ENCODE data around the gene ZCCHC7. TPM values are rescaled to one million over a fixed set of nuclear protein-coding genes. Genes with fewer than 3 reads are reported as not detected.

Gene ZCCHC7
- total and polyA plus RNA-seq, 2 experiments from 2014 or later, result 29.8 to 38.8 TPM

DNA sequence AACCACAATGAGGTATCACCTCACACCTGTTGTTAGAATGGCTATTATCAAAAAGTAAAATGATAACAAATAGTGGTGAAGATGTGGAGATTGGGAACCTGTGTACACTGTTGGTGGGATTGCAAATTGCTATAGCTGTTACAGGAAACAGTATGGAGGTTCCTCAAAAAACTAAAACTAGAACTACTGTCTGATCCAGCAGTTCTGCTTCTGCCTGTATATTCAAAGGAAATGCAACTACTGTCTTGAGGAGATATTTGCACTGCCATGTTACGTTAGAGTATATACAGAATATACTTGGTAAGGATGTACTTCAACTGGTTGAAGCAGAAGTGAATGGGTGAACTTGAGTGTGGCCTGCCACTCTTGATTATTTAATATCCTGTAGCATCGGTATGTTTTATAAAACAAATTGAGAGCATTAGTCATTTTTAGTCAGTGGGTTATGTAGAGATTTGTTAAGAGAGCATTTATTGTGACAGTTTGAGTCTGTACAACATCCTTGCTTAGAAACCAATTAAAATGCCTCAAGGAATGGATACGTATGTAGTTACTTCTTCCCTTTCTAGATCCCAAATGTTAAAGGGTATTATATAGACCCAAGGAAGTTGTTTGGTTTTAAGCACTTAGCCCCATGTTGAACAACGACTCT lies 37.5 kb downstream of the ZCCHC7 start:
- Histone ChIP-seq H3K27ac (ENCODE audit: low read depth) (no peak overlapping the region), H3K27me3 (ENCODE audit: insufficient read depth) (no peaks in the 10 kb centered on the region), H2AFZ (no peak overlapping the region), H3F3A (replicated peaks; ENCODE audit: low read depth) (no peaks in the 10 kb centered on the region), H3K9me2 (ENCODE audit: insufficient read depth) (no peaks in the 10 kb centered on the region), H3K4me1 (ENCODE audit: insufficient read depth) (peaks cover 5% of the 10 kb centered on the region; the same call in 1 of the 2 replicates), H3K36me3 (ENCODE audit: insufficient read depth) (no peaks in the 10 kb centered on the region), H3K4me2 (no peak overlapping the region), H4K20me1 (replicated peaks; ENCODE audit: insufficient read depth) (no peaks in the 10 kb centered on the region; the same call in 1 of the 2 replicates), H3K79me2 (replicated peaks; ENCODE audit: insufficient read depth) (peaks cover 27% of the 10 kb centered on the region), H3K4me3 (no peak overlapping the region)
- DNase-seq (ENCODE audit: low spot score) (no peak), ATAC-seq (no peak)
- TF ChIP-seq EZH2 (IDR thresholded peaks at IDR 0.05; ENCODE audit: low read depth, unreplicated experiment), result no peak
- TF ChIP-seq, protein P1, sequence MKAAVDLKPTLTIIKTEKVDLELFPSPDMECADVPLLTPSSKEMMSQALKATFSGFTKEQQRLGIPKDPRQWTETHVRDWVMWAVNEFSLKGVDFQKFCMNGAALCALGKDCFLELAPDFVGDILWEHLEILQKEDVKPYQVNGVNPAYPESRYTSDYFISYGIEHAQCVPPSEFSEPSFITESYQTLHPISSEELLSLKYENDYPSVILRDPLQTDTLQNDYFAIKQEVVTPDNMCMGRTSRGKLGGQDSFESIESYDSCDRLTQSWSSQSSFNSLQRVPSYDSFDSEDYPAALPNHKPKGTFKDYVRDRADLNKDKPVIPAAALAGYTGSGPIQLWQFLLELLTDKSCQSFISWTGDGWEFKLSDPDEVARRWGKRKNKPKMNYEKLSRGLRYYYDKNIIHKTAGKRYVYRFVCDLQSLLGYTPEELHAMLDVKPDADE (IDR thresholded peaks at IDR 0.05), result no peak
- TF ChIP-seq STAT1 (IDR thresholded peaks at IDR 0.05; ENCODE audit: unreplicated experiment), result no peak
- no peak for TF ChIP-seq ZNF331 (CRISPR knock-in tag; IDR thresholded peaks at IDR 0.05; ENCODE audit: low read depth)
- TF ChIP-seq NANOG (IDR thresholded peaks at IDR 0.05; ENCODE audit: borderline replicate concordance), result no peak
- no peak for TF ChIP-seq EZH2phosphoT487 (IDR thresholded peaks at IDR 0.05; ENCODE audit: unreplicated experiment)
- TF ChIP-seq ZNF114 (CRISPR knock-in tag; IDR thresholded peaks at IDR 0.05), result no peak
- TF ChIP-seq, protein P2, sequence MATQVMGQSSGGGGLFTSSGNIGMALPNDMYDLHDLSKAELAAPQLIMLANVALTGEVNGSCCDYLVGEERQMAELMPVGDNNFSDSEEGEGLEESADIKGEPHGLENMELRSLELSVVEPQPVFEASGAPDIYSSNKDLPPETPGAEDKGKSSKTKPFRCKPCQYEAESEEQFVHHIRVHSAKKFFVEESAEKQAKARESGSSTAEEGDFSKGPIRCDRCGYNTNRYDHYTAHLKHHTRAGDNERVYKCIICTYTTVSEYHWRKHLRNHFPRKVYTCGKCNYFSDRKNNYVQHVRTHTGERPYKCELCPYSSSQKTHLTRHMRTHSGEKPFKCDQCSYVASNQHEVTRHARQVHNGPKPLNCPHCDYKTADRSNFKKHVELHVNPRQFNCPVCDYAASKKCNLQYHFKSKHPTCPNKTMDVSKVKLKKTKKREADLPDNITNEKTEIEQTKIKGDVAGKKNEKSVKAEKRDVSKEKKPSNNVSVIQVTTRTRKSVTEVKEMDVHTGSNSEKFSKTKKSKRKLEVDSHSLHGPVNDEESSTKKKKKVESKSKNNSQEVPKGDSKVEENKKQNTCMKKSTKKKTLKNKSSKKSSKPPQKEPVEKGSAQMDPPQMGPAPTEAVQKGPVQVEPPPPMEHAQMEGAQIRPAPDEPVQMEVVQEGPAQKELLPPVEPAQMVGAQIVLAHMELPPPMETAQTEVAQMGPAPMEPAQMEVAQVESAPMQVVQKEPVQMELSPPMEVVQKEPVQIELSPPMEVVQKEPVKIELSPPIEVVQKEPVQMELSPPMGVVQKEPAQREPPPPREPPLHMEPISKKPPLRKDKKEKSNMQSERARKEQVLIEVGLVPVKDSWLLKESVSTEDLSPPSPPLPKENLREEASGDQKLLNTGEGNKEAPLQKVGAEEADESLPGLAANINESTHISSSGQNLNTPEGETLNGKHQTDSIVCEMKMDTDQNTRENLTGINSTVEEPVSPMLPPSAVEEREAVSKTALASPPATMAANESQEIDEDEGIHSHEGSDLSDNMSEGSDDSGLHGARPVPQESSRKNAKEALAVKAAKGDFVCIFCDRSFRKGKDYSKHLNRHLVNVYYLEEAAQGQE (IDR thresholded peaks at IDR 0.05; ENCODE audit: unreplicated experiment), result no peak
- TF ChIP-seq CREB1 (CRISPR knock-in tag; IDR thresholded peaks at IDR 0.05; ENCODE audit: low read depth), result no peak
- TF ChIP-seq, protein P3, sequence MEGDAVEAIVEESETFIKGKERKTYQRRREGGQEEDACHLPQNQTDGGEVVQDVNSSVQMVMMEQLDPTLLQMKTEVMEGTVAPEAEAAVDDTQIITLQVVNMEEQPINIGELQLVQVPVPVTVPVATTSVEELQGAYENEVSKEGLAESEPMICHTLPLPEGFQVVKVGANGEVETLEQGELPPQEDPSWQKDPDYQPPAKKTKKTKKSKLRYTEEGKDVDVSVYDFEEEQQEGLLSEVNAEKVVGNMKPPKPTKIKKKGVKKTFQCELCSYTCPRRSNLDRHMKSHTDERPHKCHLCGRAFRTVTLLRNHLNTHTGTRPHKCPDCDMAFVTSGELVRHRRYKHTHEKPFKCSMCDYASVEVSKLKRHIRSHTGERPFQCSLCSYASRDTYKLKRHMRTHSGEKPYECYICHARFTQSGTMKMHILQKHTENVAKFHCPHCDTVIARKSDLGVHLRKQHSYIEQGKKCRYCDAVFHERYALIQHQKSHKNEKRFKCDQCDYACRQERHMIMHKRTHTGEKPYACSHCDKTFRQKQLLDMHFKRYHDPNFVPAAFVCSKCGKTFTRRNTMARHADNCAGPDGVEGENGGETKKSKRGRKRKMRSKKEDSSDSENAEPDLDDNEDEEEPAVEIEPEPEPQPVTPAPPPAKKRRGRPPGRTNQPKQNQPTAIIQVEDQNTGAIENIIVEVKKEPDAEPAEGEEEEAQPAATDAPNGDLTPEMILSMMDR (conservative IDR thresholded peaks at IDR 0.05; ENCODE audit: low read depth in 2 of 2), result no peak
- TF ChIP-seq JUNB (IDR thresholded peaks at IDR 0.05; ENCODE audit: unreplicated experiment), result no peak
- TF ChIP-seq, protein P4, sequence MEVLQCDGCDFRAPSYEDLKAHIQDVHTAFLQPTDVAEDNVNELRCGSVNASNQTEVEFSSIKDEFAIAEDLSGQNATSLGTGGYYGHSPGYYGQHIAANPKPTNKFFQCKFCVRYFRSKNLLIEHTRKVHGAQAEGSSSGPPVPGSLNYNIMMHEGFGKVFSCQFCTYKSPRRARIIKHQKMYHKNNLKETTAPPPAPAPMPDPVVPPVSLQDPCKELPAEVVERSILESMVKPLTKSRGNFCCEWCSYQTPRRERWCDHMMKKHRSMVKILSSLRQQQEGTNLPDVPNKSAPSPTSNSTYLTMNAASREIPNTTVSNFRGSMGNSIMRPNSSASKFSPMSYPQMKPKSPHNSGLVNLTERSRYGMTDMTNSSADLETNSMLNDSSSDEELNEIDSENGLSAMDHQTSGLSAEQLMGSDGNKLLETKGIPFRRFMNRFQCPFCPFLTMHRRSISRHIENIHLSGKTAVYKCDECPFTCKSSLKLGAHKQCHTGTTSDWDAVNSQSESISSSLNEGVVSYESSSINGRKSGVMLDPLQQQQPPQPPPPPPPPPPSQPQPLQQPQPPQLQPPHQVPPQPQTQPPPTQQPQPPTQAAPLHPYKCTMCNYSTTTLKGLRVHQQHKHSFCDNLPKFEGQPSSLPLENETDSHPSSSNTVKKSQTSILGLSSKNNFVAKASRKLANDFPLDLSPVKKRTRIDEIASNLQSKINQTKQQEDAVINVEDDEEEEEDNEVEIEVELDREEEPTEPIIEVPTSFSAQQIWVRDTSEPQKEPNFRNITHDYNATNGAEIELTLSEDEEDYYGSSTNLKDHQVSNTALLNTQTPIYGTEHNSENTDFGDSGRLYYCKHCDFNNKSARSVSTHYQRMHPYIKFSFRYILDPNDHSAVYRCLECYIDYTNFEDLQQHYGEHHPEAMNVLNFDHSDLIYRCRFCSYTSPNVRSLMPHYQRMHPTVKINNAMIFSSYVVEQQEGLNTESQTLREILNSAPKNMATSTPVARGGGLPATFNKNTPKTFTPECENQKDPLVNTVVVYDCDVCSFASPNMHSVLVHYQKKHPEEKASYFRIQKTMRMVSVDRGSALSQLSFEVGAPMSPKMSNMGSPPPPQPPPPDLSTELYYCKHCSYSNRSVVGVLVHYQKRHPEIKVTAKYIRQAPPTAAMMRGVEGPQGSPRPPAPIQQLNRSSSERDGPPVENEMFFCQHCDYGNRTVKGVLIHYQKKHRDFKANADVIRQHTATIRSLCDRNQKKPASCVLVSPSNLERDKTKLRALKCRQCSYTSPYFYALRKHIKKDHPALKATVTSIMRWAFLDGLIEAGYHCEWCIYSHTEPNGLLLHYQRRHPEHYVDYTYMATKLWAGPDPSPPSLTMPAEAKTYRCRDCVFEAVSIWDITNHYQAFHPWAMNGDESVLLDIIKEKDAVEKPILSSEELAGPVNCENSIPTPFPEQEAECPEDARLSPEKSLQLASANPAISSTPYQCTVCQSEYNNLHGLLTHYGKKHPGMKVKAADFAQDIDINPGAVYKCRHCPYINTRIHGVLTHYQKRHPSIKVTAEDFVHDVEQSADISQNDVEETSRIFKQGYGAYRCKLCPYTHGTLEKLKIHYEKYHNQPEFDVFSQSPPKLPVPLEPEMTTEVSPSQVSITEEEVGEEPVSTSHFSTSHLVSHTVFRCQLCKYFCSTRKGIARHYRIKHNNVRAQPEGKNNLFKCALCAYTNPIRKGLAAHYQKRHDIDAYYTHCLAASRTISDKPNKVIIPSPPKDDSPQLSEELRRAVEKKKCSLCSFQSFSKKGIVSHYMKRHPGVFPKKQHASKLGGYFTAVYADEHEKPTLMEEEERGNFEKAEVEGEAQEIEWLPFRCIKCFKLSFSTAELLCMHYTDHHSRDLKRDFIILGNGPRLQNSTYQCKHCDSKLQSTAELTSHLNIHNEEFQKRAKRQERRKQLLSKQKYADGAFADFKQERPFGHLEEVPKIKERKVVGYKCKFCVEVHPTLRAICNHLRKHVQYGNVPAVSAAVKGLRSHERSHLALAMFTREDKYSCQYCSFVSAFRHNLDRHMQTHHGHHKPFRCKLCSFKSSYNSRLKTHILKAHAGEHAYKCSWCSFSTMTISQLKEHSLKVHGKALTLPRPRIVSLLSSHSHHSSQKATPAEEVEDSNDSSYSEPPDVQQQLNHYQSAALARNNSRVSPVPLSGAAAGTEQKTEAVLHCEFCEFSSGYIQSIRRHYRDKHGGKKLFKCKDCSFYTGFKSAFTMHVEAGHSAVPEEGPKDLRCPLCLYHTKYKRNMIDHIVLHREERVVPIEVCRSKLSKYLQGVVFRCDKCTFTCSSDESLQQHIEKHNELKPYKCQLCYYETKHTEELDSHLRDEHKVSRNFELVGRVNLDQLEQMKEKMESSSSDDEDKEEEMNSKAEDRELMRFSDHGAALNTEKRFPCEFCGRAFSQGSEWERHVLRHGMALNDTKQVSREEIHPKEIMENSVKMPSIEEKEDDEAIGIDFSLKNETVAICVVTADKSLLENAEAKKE (CRISPR knock-in tag; IDR thresholded peaks at IDR 0.05), result no peak
- TF ChIP-seq POLR2AphosphoS5 (IDR thresholded peaks at IDR 0.05; ENCODE audit: low read depth), result no peak
- Mint-ChIP-seq H3K27me3 (ENCODE audit: insufficient read depth, low read depth, poor library complexity) (no peaks in the 10 kb centered on the region), H3K36me3 (ENCODE audit: low read depth) (peaks cover 16% of the 10 kb centered on the region), H3K4me1 (peaks cover 8% of the 10 kb centered on the region), H3K27ac (no peak overlapping the region; the same call in 1 of the 2 replicates), H3K9me3 (no peaks in the 10 kb centered on the region), H3K4me3 (no peak overlapping the region)
